ENCODE results near the gene TAGLN3. TPM values are rescaled to one million over a fixed set of nuclear protein-coding genes. Genes with fewer than 3 reads are reported as not detected.
"Not testable (repeated sequence)": the region's sequence is repeated elsewhere in the genome, so short reads cannot be mapped to it uniquely, and the experiment has no call there.

The TAGLN3 gene
- polyA plus RNA-seq, 3 donors = 2.3 to 2.8 (median 2.3) TPM

DNA sequence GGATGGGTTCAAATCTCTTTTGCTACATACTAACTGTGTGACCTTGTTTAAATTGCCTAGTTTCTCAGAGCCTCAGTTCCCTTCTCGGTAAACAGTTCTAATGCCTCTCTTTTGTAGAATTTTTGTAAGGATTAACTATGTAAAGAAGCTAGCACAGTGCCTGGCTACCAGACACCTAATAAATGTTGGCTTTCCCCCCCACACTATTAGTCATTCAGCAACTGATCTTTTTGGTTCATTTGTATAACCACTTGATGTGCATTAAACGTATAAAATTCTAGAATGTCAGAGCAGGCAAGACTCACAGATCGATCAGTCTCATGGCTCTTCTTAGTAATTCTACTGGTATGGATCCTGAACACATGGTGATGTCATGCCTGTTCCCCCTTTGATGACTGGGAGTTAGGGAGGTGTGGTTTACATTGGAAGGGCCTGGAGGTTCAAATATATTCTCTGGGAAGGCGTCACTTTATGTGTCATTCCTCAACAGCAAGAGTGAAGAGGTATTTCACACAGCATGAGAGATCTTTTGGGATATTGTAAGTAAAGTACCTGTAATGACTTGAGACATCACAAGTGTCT lies 6.5 kb downstream of the TAGLN3 start:
- no peak for DNase-seq

- DNase-seq = no peak
Measured at GRCh38 chr3:112007633-112008032, 8.9 kb downstream of the TAGLN3 start.

- no peak for DNase-seq
Measured at GRCh38 chr3:112009670-112010069, 10.9 kb downstream of the TAGLN3 start.

DNA sequence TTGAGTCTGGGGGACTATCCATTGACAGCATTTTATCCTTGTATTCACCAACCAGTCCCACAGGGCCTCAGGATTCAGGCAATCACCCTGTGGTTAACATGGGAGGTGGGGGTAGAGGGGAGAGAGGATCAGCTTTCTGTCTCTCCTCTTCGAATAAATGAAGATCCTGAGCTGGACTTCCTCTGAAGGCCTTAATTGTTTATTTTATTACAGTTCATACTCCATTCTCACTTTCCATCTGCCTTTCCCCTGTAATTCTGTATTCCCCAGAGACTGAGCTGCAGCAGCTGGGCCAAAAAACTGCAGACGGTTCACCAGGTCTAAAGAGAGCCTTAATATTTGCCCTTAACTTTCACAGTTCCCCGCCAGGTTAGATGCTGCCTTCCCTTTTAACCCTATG lies 11.9 kb downstream of the TAGLN3 start:
- DNase-seq = no peak

GRCh38 chr3:112011376-112011940 lies 12.7 kb downstream of the TAGLN3 start:
- DNase-seq = no peak

GRCh38 chr3:112012205-112012992 lies 13.7 kb downstream of the TAGLN3 start:
- no peak for DNase-seq

- DNase-seq = peak; percentile 76
Measured at GRCh38 chr3:112013058-112013783, 14.5 kb downstream of the TAGLN3 start.

DNA sequence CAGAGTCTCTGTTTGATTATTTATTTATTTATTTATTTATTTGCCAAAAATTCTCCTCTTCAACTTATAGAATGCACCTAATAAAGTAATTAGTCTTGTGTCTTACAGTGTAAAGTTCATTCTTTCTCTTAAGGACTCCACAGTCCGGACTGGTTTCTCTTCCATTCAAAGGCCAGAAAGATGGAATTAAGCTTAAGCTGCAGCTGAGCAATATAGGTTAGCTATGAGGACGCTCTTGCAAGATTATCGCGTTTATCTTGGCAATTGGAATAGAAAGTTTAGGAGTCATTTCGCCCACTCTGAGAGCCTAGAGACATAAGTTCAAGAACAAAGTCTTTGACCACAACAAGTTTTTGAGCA lies 15.0 kb downstream of the TAGLN3 start:
- no peak for DNase-seq

- DNase-seq = no peak
Measured at GRCh38 chr3:112017091-112017490, 18.4 kb downstream of the TAGLN3 start.

DNA sequence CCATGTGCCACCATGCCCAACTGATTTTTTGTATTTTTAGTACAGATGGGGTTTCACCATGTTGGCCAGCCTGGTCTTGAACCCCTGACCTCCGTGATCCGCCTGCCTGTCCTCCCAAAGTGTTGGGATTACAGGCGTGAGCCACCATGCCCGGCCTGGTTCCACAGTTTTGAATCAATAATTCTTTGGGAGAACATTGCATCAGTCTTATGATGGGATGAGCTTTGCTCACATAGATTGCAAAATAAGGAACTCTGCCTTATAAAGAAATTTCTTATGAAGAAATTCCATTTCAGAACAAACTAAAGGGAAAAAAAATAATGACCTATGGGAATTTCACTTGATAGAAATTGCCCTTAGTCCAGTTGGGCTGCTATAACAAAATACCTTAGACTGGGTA lies 20.0 kb downstream of the TAGLN3 start:
- no peak for DNase-seq

GRCh38 chr3:112019716-112020115 lies 21.0 kb downstream of the TAGLN3 start:
- DNase-seq = no peak

- DNase-seq = no peak
Measured at GRCh38 chr3:112020674-112021085, 22.0 kb downstream of the TAGLN3 start.

- no peak for DNase-seq
Measured at GRCh38 chr3:112027142-112027541, 28.4 kb downstream of the TAGLN3 start.

DNA sequence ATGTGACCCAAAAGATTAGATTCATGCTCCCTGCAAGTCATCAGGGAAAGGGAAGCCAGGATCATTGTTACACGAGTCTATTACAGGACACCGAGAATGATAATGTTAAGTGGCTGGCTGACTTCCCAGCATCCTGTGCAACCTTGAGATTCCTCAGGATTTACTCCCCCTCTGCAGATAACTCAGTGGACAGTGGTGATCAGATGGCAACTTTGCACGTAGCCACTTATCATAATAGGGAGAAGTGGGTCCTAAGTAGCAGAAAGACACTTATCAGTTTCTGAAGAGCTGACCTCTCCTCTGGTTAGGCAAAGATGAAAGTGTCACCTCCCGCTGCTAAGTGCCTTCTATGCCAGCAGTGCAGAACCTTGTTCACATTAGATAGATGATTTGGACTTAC lies 29.1 kb downstream of the TAGLN3 start:
- DNase-seq = no peak

GRCh38 chr3:112030901-112031300 lies 32.2 kb downstream of the TAGLN3 start:
- DNase-seq = no peak

DNA sequence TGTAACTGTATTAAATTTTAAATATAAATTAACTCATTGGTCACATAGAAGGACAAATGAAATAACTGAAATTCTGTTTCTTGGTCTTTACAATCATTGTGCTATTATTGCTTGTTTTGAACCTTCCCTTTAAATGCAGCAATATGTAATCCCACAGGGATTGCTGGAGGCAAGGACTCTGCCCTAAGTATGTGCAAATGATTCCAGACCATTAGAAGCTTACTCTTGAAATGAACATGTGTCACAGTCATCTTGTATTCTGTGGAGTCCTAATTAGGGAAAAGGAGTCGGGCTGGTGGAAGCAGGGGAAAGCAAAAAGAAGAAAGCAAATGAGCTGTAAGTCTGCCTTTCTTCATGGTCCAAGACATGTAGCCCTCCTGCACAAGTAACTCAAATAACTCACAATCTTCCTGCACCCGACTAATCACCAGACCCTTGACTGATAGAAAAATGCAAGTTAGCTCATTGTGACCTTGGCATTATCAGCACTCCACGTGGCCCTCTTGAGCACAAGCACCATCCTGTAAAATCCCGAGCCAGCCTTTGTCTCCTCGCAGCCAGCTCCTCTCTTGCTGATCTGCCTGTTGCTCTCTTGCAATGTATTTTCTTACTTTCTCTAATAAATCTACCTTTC lies 33.5 kb downstream of the TAGLN3 start:
- DNase-seq = no peak

- no peak for DNase-seq
Measured at GRCh38 chr3:112034436-112034835, 35.7 kb downstream of the TAGLN3 start, which contains the start of gene TMPRSS7. Gene TMPRSS7 (plus strand): TSS chr3:112034736. CDS start chr3:112034846, 110 bp downstream.

DNA sequence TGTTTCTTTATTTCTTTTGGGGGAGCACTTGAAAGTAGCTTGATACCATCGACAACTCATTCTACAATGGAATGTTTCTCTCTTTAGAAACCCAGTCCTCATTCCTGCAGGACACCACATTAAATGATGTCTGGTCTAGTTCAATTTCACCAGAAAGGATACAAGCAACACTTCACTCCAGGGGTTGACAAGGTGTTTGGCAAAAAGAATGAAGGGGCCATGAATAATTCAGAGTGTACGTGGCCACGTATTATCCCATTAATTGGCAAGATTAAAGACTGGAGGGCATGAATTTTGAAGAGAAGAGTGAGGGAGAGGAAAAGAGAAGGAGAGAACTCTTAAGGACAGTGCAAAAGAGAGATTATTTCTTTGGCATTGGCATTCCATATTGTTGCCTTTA lies 36.5 kb downstream of the TAGLN3 start:
- DNase-seq = no peak

GRCh38 chr3:112037194-112037593 lies 38.5 kb downstream of the TAGLN3 start:
- not testable (repeated sequence) for DNase-seq

DNA sequence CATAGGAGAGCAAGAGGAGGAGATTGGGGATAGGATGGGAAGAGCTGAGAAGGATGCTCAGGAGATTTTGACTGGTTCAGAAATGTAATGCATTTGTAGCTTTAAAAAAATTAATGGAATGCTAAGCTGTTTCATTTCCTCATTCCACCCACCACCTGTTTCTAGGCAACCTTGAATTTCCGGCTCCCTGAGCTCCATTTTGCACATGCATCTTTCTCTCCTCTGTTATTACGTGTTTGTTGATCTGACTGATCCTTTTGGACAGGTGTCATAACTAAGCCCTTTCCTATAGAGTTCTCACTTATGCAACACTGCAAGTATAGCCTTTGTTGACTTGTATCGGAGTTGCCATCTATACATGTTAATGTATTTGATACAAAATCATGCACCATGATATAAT lies 40.1 kb downstream of the TAGLN3 start:
- DNase-seq = no peak

DNA sequence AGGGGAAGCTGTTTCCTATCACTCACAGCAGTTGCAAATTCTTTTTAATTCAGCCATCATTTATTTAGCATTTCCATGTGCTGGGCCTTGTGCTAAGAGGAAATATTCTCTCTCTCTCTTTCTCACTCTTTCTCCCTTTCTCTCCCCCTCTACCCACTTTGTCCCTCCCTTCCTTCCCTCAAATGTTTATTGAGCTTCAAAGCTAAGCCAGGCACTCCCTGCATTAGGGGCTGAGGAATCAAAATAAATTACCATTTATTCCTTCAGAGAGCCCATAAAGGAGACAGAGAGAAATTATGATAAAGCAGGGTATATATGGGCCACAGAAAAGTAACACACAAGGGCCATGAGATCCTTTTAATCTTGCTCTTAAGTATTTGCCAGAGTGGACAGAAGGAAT lies 42.6 kb downstream of the TAGLN3 start:
- DNase-seq = no peak

GRCh38 chr3:112042842-112043280 lies 44.1 kb downstream of the TAGLN3 start:
- DNase-seq = no peak
